Occipital lobe (tissue), 2 donors: ENCODE data around the gene BCAP31. TPM values are rescaled to one million over a fixed set of nuclear protein-coding genes. Genes with fewer than 3 reads are reported as not detected.
"Not testable (repeated sequence)": the region's sequence is repeated elsewhere in the genome, so short reads cannot be mapped to it uniquely, and the experiment has no call there.

Experiments
- DNase-seq: peaks from one replicate; lab custom pipeline; 2025; lab: John Stamatoyannopoulos, UW
- total RNA-seq: library from RNA; depleted of rRNA; stranded (reverse); fragments of >200 nt; gene quantifications from one replicate; pipeline ENCODE4 v1.2.3, GENCODE V29; 2014

BCAP31 gene
- total RNA-seq, 1 donor from 2014 or later, result 60.2 TPM

GRCh38 chrX:153683486-153683885 lies 40.7 kb downstream of the BCAP31 start:
- DNase-seq, result not testable (repeated sequence)

- DNase-seq, result no peak
Measured at GRCh38 chrX:153681175-153681574, 43.0 kb downstream of the BCAP31 start.

- no peak for DNase-seq
Measured at GRCh38 chrX:153674219-153674851, 49.9 kb downstream of the BCAP31 start.

GRCh38 chrX:153673428-153674218 lies 50.6 kb downstream of the BCAP31 start, which contains the start of gene PNCK:
Gene PNCK, minus strand, starts transcription at chrX:153673813. Its CDS starts 737 bp downstream, at chrX:153673076.
- no peak for DNase-seq

GRCh38 chrX:153672531-153673427 lies 51.4 kb downstream of the BCAP31 start:
- DNase-seq, result no peak

- no peak for DNase-seq
Measured at GRCh38 chrX:153671589-153672530, 52.3 kb downstream of the BCAP31 start.

- no peak for DNase-seq
Measured at GRCh38 chrX:153670748-153671588, 53.2 kb downstream of the BCAP31 start.

GRCh38 chrX:153669901-153670731 lies 54.1 kb downstream of the BCAP31 start:
- no peak for DNase-seq

GRCh38 chrX:153669174-153669890 lies 54.9 kb downstream of the BCAP31 start:
- DNase-seq, result no peak

GRCh38 chrX:153668423-153669173 lies 55.6 kb downstream of the BCAP31 start:
- DNase-seq, result no peak

GRCh38 chrX:153667956-153668396 lies 56.2 kb downstream of the BCAP31 start:
- DNase-seq, result peak; percentile 65

GRCh38 chrX:153667281-153667955 lies 56.8 kb downstream of the BCAP31 start:
- no peak for DNase-seq

GRCh38 chrX:153665726-153666306 lies 58.4 kb downstream of the BCAP31 start:
- DNase-seq, result no peak

GRCh38 chrX:153662266-153662665 lies 61.9 kb downstream of the BCAP31 start:
- no peak for DNase-seq

GRCh38 chrX:153659268-153659667 lies 64.9 kb downstream of the BCAP31 start:
- no peak for DNase-seq

GRCh38 chrX:153657161-153657560 lies 67.0 kb downstream of the BCAP31 start:
- no peak for DNase-seq
